Umbilical cord (tissue), 2 donors: ENCODE measurements around the gene PRMT1. TPM values are rescaled to one million over a fixed set of nuclear protein-coding genes. Genes with fewer than 3 reads are reported as not detected.

Experiments
- DNase-seq: peaks from one replicate; pipeline ENCODE4 v3.0.0-alpha.2; 2015; ENCODE audit warnings: low spot score
- total RNA-seq: library from RNA; depleted of rRNA; stranded (reverse); fragments of >200 nt; gene quantifications from one replicate; pipeline ENCODE4 v1.2.3, GENCODE V29; 2014; ENCODE audit warnings: low replicate concordance; ENCODE audit not compliant: insufficient read depth

PRMT1 gene
- total RNA-seq, 1 donor from 2014 or later: 137 TPM

GRCh38 chr19:49651029-49651819 is 25.8 kb upstream of the PRMT1 start:
- DNase-seq: no peak

GRCh38 chr19:49651820-49652550 is 25.1 kb upstream of the PRMT1 start:
- DNase-seq: no peak

- no peak for DNase-seq
Observed at GRCh38 chr19:49652551-49653465, 24.3 kb upstream of the PRMT1 start.

- DNase-seq: no peak
Observed at GRCh38 chr19:49653466-49653806, 23.6 kb upstream of the PRMT1 start.

GRCh38 chr19:49654581-49654980 is 22.5 kb upstream of the PRMT1 start:
- DNase-seq: no peak

- DNase-seq: no peak
Observed at GRCh38 chr19:49655570-49656455, 21.3 kb upstream of the PRMT1 start.

GRCh38 chr19:49656456-49657109 is 20.5 kb upstream of the PRMT1 start:
- no peak for DNase-seq

GRCh38 chr19:49657493-49658138 is 19.5 kb upstream of the PRMT1 start:
- DNase-seq: no peak

GRCh38 chr19:49658139-49658517 is 18.9 kb upstream of the PRMT1 start:
- no peak for DNase-seq

GRCh38 chr19:49658566-49659442 is 18.3 kb upstream of the PRMT1 start:
- no peak for DNase-seq

GRCh38 chr19:49660338-49660961 is 16.6 kb upstream of the PRMT1 start:
- no peak for DNase-seq

- DNase-seq: no peak
Observed at GRCh38 chr19:49662011-49662410, 15.1 kb upstream of the PRMT1 start.

- DNase-seq: no peak
Observed at GRCh38 chr19:49663224-49663623, 13.8 kb upstream of the PRMT1 start.

GRCh38 chr19:49664171-49665035 is 12.7 kb upstream of the PRMT1 start:
- DNase-seq: peak; percentile 86

- DNase-seq: peak; percentile 21
Observed at GRCh38 chr19:49665036-49665350, 12.1 kb upstream of the PRMT1 start.

GRCh38 chr19:49665351-49666119 is 11.5 kb upstream of the PRMT1 start, which contains the start of the genes BCL2L12 and IRF3:
Gene BCL2L12 (plus strand): TSS chr19:49665933. CDS start chr19:49666693, 760 bp downstream.
Gene IRF3 (minus strand): TSS chr19:49665857. CDS start chr19:49664838, 1,019 bp downstream.
- peak; percentile 99 for DNase-seq

- DNase-seq: no peak
Observed at GRCh38 chr19:49666120-49666444, 11.0 kb upstream of the PRMT1 start.
